Stomach (tissue), 4 donors: ENCODE results near the gene COX8A.

Experiments used
- EP300 ChIP-seq: sonication (generic); formaldehyde crosslinking; IDR thresholded peaks from one replicate; pipeline ENCODE4 v1.6.1; 2017; ENCODE audit warnings: antibody characterized with exemption
- POLR2A ChIP-seq, 4 donors: fragments of 450-650 bp; IDR thresholded peaks; one replicate each; pipeline ENCODE4 v1.6.1; 2016; ENCODE audit warnings: antibody characterized with exemption in 4 of 4, control low read depth in 2 of 4, mild to moderate bottlenecking in 1 of 4, moderate library complexity in 1 of 4
- POLR2AphosphoS5 ChIP-seq, 3 donors: sonication (generic); formaldehyde crosslinking; IDR thresholded peaks; one replicate each; pipeline ENCODE4 v1.6.1; 2016; ENCODE audit warnings: antibody characterized with exemption in 3 of 3
- TF ChIP-seq, protein P1 (sequence below), 7 experiments: fragments of 450-650 bp in 4 of 7; fragments of 200-600 bp in 3 of 7; sonication (generic) in 3 of 7; IDR thresholded peaks; one replicate each; pipeline ENCODE4 v1.5.1; 2016 to 2019; ENCODE audit warnings: antibody characterized with exemption in 7 of 7, control low read depth in 2 of 7, mild to moderate bottlenecking in 1 of 7

DNA sequence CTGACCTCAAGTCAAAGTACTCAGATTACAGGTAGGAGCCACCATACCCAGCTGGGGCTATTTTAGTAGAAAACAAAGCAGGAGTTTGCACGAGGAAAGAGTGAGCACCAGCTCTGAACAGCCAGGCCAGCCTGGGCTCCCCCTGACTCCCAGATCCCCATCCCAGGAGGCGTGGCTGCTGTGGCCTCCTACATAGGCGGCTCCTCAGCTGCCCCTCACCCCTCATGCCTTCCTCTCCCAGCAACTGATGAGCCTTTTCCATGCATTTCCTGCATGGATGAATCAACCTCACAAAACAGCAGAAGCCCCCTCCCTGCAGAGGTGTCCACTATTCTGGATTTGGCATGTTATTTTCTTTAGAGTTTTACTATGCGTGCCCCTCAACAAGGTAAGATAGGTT is 50.8 kb downstream of the COX8A start:
- no peak for TF ChIP-seq POLR2A (IDR thresholded peaks at IDR 0.05)
- TF ChIP-seq, protein P1, sequence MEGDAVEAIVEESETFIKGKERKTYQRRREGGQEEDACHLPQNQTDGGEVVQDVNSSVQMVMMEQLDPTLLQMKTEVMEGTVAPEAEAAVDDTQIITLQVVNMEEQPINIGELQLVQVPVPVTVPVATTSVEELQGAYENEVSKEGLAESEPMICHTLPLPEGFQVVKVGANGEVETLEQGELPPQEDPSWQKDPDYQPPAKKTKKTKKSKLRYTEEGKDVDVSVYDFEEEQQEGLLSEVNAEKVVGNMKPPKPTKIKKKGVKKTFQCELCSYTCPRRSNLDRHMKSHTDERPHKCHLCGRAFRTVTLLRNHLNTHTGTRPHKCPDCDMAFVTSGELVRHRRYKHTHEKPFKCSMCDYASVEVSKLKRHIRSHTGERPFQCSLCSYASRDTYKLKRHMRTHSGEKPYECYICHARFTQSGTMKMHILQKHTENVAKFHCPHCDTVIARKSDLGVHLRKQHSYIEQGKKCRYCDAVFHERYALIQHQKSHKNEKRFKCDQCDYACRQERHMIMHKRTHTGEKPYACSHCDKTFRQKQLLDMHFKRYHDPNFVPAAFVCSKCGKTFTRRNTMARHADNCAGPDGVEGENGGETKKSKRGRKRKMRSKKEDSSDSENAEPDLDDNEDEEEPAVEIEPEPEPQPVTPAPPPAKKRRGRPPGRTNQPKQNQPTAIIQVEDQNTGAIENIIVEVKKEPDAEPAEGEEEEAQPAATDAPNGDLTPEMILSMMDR (IDR thresholded peaks at IDR 0.05) = no peak
- no peak for TF ChIP-seq POLR2AphosphoS5 (IDR thresholded peaks at IDR 0.05)
- TF ChIP-seq EP300 = no peak
